GM13976 (cell line): ENCODE measurements around the gene CTNNB1.

Experiments
- DNase-seq: peaks from one replicate; pipeline ENCODE4 v3.0.0; 2012; ENCODE audit warnings: low spot score
- CTCF ChIP-seq: IDR thresholded peaks from 2 replicates; pipeline ENCODE4 v1.5.1; 2012; ENCODE audit warnings: borderline replicate concordance, mild to moderate bottlenecking; ENCODE audit not compliant: insufficient read depth; ENCODE audit errors: extremely low read depth, missing control alignments, control extremely low read depth
- in situ Hi-C: fragments of 300-500 bp; cut with MboI; formaldehyde crosslinking; loops from one replicate; pipeline ENCODE4 v1.12.0; 2022; ENCODE audit warnings: low sequenced_read_pairs, mixed read lengths, inconsistent platforms; ENCODE audit not compliant: unreplicated experiment

Gene CTNNB1

GRCh38 chr3:41163421-41163820 is 35.9 kb upstream of the CTNNB1 start:
- DNase-seq: no peak
- in situ Hi-C loops: no loop called here
- TF ChIP-seq CTCF: no peak

- in situ Hi-C loops: no loop called here
- no peak for TF ChIP-seq CTCF
- DNase-seq: no peak
Measured at GRCh38 chr3:41164777-41165176, 34.5 kb upstream of the CTNNB1 start.

- in situ Hi-C loops: no loop called here
- TF ChIP-seq CTCF: no peak
Measured at GRCh38 chr3:41167722-41168497, 31.4 kb upstream of the CTNNB1 start.

GRCh38 chr3:41169023-41169422 is 30.3 kb upstream of the CTNNB1 start:
- TF ChIP-seq CTCF: no peak
- in situ Hi-C loops: no loop called here
- DNase-seq: no peak

More at GRCh38 chr3:41167722-41168497, 31.4 kb upstream of the CTNNB1 start:
- DNase-seq: no peak

GRCh38 chr3:41173926-41174885 is 25.1 kb upstream of the CTNNB1 start:
- in situ Hi-C loops: no loop called here
- no peak for DNase-seq
- TF ChIP-seq CTCF: no peak

GRCh38 chr3:41175365-41175764 is 23.9 kb upstream of the CTNNB1 start:
- no peak for DNase-seq
- no peak for TF ChIP-seq CTCF
- in situ Hi-C loops: no loop called here
